GM12874 (cell line): Measurements from ENCODE around the gene C7.

Experiments used
- TF ChIP-seq, protein P1 (sequence below): IDR thresholded peaks from 2 replicates; pipeline ENCODE4 v1.5.1; 2011; ENCODE audit warnings: low read depth, mild to moderate bottlenecking, control low read depth, low read length, moderate library complexity; ENCODE audit not compliant: insufficient read depth

Gene C7

GRCh38 chr5:40999966-41000365, 90.7 kb downstream of the C7 start:
- TF ChIP-seq, protein P1, sequence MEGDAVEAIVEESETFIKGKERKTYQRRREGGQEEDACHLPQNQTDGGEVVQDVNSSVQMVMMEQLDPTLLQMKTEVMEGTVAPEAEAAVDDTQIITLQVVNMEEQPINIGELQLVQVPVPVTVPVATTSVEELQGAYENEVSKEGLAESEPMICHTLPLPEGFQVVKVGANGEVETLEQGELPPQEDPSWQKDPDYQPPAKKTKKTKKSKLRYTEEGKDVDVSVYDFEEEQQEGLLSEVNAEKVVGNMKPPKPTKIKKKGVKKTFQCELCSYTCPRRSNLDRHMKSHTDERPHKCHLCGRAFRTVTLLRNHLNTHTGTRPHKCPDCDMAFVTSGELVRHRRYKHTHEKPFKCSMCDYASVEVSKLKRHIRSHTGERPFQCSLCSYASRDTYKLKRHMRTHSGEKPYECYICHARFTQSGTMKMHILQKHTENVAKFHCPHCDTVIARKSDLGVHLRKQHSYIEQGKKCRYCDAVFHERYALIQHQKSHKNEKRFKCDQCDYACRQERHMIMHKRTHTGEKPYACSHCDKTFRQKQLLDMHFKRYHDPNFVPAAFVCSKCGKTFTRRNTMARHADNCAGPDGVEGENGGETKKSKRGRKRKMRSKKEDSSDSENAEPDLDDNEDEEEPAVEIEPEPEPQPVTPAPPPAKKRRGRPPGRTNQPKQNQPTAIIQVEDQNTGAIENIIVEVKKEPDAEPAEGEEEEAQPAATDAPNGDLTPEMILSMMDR = no peak

DNA sequence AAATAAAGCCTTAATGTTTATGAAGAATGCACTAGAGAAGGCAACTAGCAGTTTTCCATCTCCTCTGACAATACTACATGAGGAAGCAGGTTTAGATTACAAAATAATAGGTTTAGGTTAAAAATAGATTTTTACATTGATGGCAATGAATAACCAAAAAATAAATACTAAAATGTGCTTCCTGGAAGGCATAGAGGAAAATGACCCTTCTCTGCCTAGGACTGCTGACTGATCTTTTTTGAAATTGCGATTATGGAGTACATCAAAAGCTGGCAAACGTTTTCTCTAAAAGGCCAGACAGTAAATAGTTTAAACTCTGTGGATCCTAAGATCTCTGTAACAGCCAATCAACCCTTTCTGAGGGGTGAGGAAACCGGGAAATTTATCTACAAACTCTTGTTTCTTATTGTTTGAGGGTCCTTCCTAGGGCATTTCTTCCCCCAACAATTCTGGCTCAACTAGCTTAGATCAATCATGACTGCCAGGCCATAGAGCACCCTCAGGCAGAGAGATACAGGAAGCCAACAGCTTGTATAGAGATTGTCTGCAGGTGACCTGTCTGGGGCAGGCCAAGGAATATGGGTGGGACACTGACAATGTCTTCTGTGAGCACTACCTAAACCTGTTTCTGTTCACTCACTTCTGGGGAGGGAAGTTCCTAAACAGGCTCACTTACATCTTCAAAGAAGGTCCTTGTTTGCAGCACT, 94.5 kb downstream of the C7 start:
- TF ChIP-seq, protein P1 = no peak

DNA sequence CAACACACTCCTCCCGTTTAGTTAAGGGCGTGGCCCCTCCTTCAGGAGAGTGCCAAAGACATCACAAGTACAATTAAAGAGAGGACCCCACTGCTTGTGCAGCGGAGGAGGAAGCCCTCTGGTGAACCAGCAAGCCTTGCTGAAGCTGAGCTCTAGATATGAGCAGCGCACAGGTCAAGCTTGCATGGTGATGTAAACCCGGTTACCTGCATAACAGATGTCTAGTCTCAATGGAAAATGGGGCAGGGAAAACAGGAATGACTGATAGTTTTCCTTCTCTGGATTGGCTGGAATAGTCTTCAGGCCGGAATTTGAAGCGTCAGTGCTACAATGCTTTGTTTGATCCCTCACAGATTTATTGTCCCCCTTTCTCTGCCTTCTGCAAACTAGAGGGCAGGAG, 95.6 kb downstream of the C7 start:
- TF ChIP-seq, protein P1 = no peak

DNA sequence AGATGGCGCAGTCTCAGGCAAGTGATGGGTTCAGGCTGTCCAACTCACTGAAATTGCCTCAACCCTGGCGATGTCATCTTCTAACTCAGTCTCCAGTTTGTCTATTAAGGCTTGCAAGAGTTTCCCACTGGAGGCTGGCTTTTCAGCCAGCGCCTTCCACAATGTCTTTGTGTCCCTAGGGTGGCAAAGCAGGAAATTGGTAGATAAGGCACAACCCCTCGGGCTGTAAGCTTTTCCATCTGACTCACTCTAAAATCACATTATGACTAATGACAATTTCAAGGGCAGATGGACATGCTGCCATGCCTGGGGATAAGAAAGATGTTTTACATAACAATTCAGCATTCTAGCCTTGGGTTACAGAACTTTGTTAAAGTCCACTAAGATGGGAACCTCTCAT, 99.9 kb downstream of the C7 start:
- TF ChIP-seq, protein P1 = no peak

DNA sequence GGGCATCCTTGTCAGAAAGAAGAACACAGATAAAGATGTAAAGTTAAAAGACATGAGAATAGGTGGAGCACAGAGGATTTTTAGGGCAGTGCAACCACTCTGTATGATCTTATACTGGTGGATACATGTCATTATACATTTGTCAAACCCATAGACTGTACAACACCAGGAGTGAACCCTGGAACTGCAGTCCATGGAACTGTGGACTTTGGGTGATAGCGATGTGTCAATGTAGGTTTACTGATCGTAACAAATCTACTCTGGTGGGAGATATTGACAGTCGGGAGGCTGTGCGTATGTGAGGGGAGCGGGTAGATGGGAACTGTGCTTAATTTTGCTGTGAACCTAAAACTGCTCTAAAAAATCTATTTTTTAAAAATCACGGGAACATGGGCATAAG, 101.3 kb downstream of the C7 start:
- TF ChIP-seq, protein P1 = no peak

- TF ChIP-seq, protein P1 = no peak
Measured at GRCh38 chr5:41012318-41012717, 103.0 kb downstream of the C7 start.
